ENCODE measurements around the gene KLHL13. TPM values are rescaled to one million over a fixed set of nuclear protein-coding genes. Genes with fewer than 3 reads are reported as not detected.
"Not testable (repeated sequence)": the region's sequence is repeated elsewhere in the genome, so short reads cannot be mapped to it uniquely, and the experiment has no call there.

KLHL13 gene, protein sequence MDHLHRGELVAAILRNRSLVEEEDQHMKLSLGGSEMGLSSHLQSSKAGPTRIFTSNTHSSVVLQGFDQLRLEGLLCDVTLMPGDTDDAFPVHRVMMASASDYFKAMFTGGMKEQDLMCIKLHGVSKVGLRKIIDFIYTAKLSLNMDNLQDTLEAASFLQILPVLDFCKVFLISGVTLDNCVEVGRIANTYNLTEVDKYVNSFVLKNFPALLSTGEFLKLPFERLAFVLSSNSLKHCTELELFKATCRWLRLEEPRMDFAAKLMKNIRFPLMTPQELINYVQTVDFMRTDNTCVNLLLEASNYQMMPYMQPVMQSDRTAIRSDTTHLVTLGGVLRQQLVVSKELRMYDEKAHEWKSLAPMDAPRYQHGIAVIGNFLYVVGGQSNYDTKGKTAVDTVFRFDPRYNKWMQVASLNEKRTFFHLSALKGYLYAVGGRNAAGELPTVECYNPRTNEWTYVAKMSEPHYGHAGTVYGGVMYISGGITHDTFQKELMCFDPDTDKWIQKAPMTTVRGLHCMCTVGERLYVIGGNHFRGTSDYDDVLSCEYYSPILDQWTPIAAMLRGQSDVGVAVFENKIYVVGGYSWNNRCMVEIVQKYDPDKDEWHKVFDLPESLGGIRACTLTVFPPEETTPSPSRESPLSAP
- 85.8 TPM for total RNA-seq
- polyA plus RNA-seq, result 21.5 TPM

DNA sequence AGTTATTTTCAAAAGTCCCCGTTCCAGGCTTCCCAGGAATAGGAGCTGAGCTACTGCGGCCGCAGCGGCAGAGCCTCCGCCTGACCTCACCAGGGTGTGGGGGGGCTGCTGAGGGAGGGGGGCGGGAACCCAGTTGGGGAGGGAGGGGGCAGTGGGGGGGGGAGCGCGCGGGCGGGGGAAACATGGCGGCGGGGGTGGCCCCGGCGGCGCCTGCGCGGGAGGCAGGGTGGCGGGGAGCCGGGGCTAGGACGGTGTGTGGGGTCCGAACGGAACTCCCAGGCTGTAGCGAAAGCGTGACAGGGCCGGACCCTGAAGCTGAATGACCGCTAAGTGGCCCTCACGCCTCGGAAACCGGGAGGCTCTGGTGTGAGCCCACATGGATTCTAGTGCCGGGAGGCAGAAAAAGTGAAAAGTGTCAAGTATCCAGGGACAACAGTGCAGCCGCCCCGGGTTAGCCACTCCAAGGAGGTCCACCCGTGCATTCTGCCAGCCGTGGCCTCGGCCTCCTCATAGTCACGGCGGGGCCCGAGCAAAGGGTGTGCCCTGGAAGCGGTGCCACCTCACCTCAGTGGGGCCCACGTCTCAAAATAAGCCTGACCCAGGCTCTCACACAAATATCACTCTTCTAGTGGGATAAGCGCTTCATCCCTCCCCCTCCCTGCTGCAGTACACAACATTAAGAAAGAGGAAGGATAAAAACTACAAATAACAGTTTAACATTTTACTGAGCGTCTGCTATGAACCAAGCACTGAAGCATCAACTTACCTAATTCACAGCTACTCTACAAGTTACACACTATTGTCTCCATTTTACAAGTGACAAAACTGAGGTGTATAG lies at the start of gene KLHL13:
Gene KLHL13, minus strand, starts transcription at position 98 of the 838 bp plus-strand sequence. CDS start 88,337 bp downstream, outside the sequence.
- WGBS, result under 1% methylated on average over 33 of the region's 42 CpGs
- Histone ChIP-seq H3K4me3 (ENCODE audit: low read depth, low read length) (peak within 1 kb of the TSS; percentile 52), H3K27ac (ENCODE audit: low read depth) (peak within 1 kb of the TSS; percentile 79), H3K4me1 (ENCODE audit: insufficient read depth) (no peaks in the 10 kb centered on the region), H3K36me3 (ENCODE audit: insufficient read depth) (no peaks in the 10 kb centered on the region)
- DNase-seq (ENCODE audit: extremely low spot score), result no peak

GRCh38 chrX:118164138-118164537 lies 47.5 kb upstream of the KLHL13 start:
- 81% methylated on average over 1 of the region's 1 CpG for WGBS
- H3K4me3 ChIP-seq (ENCODE audit: low read depth, low read length), result no peak overlapping the region
- DNase-seq (ENCODE audit: extremely low spot score), result no peak
- no peaks in the 10 kb centered on the region for H3K36me3 ChIP-seq (ENCODE audit: insufficient read depth)
- H3K4me1 ChIP-seq (ENCODE audit: insufficient read depth), result no peaks in the 10 kb centered on the region
- H3K27ac ChIP-seq (ENCODE audit: low read depth), result no peak overlapping the region

- Histone ChIP-seq H3K27ac (ENCODE audit: low read depth) (no peak overlapping the region), H3K4me1 (ENCODE audit: insufficient read depth) (no peaks in the 10 kb centered on the region), H3K4me3 (ENCODE audit: low read depth, low read length) (no peak overlapping the region), H3K36me3 (ENCODE audit: insufficient read depth) (no peaks in the 10 kb centered on the region)
- no peak for DNase-seq (ENCODE audit: extremely low spot score)
- WGBS, result 95% methylated on average over 7 of the region's 7 CpGs
These were observed 40.5 kb upstream of the KLHL13 start for GRCh38 chrX:118156953-118157608.

DNA sequence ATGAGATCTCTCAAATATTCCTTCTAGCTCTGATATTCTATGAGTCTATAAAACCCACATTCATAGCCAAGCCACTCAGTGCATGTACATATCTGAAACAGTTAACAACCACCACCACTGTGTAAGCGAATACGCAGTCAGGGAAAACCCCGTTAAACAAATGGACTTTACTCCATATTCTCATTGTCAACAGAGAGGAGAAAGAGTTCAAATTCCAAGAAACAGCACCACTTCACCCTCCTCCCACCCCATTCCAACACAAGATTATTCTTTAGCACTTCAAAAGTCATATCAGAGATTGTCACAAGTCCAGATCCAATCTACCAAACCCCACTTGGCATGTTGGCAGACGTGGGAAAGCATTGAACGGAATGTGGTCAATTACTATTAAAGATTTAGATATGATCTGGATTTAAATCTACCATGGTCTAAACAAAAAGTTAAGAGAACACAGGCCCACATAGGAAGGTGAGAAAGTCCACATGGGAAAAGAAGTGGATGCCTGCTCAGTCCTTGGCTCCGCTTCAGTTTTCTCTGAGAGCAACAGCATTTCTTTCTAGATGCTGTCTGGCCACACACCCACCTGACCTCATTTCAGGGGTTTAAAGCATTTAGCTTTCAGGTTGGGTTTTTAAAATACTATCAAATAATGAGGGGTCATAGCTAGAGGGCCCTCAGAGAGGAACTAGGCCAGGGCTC lies 39.8 kb upstream of the KLHL13 start:
- no peak for DNase-seq (ENCODE audit: extremely low spot score)
- WGBS, result 87% methylated on average over 6 of the region's 6 CpGs
- H3K4me1 ChIP-seq (ENCODE audit: insufficient read depth), result no peaks in the 10 kb centered on the region
- H3K36me3 ChIP-seq (ENCODE audit: insufficient read depth), result no peaks in the 10 kb centered on the region
- H3K27ac ChIP-seq (ENCODE audit: low read depth), result no peak overlapping the region
- no peak overlapping the region for H3K4me3 ChIP-seq (ENCODE audit: low read depth, low read length)

DNA sequence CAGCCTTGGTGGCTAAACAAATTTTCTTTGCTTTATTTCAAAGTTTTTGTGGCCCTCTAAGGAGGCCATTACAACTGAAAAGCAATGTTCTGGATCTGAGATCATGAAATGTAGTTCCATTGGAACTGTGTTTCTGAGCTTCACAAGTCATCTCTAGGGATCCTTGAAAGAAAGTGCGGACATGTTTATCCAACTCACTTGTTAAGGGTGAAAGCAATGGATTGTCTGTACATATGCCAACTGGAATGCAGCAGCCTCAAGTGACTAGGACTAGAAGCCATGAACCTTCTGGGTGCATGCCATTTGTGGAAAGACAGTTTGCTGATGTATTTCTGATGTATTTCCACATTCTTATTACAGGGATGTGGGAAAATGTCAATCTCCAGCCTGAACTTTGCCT lies 36.7 kb upstream of the KLHL13 start:
- no peaks in the 10 kb centered on the region for H3K4me1 ChIP-seq (ENCODE audit: insufficient read depth)
- 85% methylated on average over 1 of the region's 1 CpG for WGBS
- no peak overlapping the region for H3K27ac ChIP-seq (ENCODE audit: low read depth)
- H3K36me3 ChIP-seq (ENCODE audit: insufficient read depth), result no peaks in the 10 kb centered on the region
- H3K4me3 ChIP-seq (ENCODE audit: low read depth, low read length), result no peak overlapping the region
- no peak for DNase-seq (ENCODE audit: extremely low spot score)

DNA sequence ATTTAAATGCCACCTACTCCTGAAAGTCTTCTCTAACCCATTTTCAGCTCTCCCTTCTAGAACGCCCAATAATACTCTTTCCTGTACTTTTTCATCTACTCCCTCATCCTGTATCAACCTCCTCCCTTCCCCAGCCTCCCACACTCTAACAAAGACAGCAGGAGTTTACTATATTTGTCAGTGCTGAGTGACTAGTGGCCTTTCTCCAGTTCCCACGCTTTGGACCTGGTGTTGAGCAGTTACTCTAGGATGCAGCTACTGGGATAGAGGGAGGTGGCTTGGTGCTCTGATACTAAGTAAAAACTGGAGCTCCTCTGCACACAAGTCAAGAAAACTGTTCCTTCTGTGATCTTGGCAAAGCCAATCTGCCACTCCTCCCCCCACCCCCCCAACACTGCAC lies 36.1 kb upstream of the KLHL13 start:
- Histone ChIP-seq H3K4me3 (ENCODE audit: low read depth, low read length) (no peak overlapping the region), H3K27ac (ENCODE audit: low read depth) (no peak overlapping the region), H3K36me3 (ENCODE audit: insufficient read depth) (no peaks in the 10 kb centered on the region), H3K4me1 (ENCODE audit: insufficient read depth) (no peaks in the 10 kb centered on the region)
- 73% methylated on average over 2 of the region's 2 CpGs for WGBS
- no peak for DNase-seq (ENCODE audit: extremely low spot score)

GRCh38 chrX:118148737-118149136 lies 32.1 kb upstream of the KLHL13 start:
- Histone ChIP-seq H3K4me1 (ENCODE audit: insufficient read depth) (no peaks in the 10 kb centered on the region), H3K36me3 (ENCODE audit: insufficient read depth) (no peaks in the 10 kb centered on the region), H3K27ac (ENCODE audit: low read depth) (no peak overlapping the region), H3K4me3 (ENCODE audit: low read depth, low read length) (no peak overlapping the region)
- WGBS, result 88% methylated on average over 1 of the region's 1 CpG
- no peak for DNase-seq (ENCODE audit: extremely low spot score)

- 100% methylated on average over 3 of the region's 3 CpGs for WGBS
- H3K27ac ChIP-seq (ENCODE audit: low read depth); DNase-seq (ENCODE audit: extremely low spot score); H3K4me1 ChIP-seq (ENCODE audit: insufficient read depth); H3K4me3 ChIP-seq (ENCODE audit: low read depth, low read length); H3K36me3 ChIP-seq (ENCODE audit: insufficient read depth): not testable (repeated sequence)
These were observed 31.2 kb upstream of the KLHL13 start for GRCh38 chrX:118147771-118148170.

- no peak for DNase-seq (ENCODE audit: extremely low spot score)
- WGBS, result 53% methylated on average over 3 of the region's 3 CpGs
These were observed 27.0 kb upstream of the KLHL13 start for GRCh38 chrX:118143578-118143977.

GRCh38 chrX:118131336-118131735 lies 14.7 kb upstream of the KLHL13 start:
- Histone ChIP-seq H3K4me3 (ENCODE audit: low read depth, low read length) (no peak overlapping the region), H3K36me3 (ENCODE audit: insufficient read depth) (no peaks in the 10 kb centered on the region), H3K4me1 (ENCODE audit: insufficient read depth) (no peaks in the 10 kb centered on the region), H3K27ac (ENCODE audit: low read depth) (no peak overlapping the region)
- no peak for DNase-seq (ENCODE audit: extremely low spot score)
- 90% methylated on average over 3 of the region's 3 CpGs for WGBS

More at GRCh38 chrX:118143578-118143977, 27.0 kb upstream of the KLHL13 start:
- Histone ChIP-seq H3K4me3 (ENCODE audit: low read depth, low read length) (no peak overlapping the region), H3K27ac (ENCODE audit: low read depth) (no peak overlapping the region), H3K36me3 (ENCODE audit: insufficient read depth) (no peaks in the 10 kb centered on the region), H3K4me1 (ENCODE audit: insufficient read depth) (no peaks in the 10 kb centered on the region)

GRCh38 chrX:118129681-118130080 lies 13.1 kb upstream of the KLHL13 start:
- no peak for DNase-seq (ENCODE audit: extremely low spot score)
- Histone ChIP-seq H3K36me3 (ENCODE audit: insufficient read depth) (no peaks in the 10 kb centered on the region), H3K27ac (ENCODE audit: low read depth) (no peak overlapping the region), H3K4me3 (ENCODE audit: low read depth, low read length) (no peak overlapping the region), H3K4me1 (ENCODE audit: insufficient read depth) (no peaks in the 10 kb centered on the region)

DNA sequence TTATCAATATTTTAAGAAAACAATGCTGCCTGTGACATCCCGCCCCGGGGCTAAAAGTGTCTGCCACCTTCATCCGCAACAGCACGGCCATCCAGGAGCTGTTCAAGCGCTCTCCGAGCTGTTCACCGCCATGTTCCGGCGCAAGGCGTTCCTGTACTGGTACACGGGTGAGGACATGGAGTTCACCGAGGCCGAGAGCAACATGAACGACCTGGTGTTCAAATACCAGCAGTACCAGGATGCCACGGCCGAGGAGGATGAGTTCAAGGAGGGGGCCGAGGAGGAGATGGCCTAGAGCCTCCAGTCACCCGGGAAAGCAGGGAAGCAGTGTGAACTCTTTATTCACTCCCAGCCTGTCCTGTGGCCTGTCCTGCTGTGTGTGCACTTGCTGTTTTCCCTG lies 12.1 kb upstream of the KLHL13 start:
- 95% methylated on average over 18 of the region's 18 CpGs for WGBS

DNA sequence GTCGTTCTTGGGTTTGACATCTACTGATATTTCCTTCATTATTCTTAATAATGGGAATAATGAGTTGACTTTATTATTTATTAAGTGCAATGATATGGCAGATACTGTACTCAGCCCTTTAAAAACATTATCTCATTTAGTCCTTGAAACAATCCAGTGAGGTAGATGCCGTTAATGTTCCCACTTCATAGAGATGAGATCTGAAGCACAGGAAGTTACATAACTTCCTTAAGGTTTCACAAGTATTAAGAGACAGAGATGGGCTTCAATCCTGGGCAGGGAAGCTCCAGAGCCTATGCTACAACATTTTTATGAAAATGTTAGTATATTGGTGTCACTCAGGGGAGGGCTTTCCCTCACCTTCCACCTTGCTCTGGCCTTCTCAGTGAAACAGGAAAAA lies 9.7 kb upstream of the KLHL13 start:
- WGBS, result 83% methylated on average over 2 of the region's 2 CpGs
- Histone ChIP-seq H3K27ac (ENCODE audit: low read depth) (no peak overlapping the region), H3K36me3 (ENCODE audit: insufficient read depth) (no peaks in the 10 kb centered on the region), H3K4me3 (ENCODE audit: low read depth, low read length) (no peak overlapping the region), H3K4me1 (ENCODE audit: insufficient read depth) (no peaks in the 10 kb centered on the region)
- no peak for DNase-seq (ENCODE audit: extremely low spot score)

More for the DNA sequence above, 12.1 kb upstream of the KLHL13 start:
- Histone ChIP-seq H3K4me1 (ENCODE audit: insufficient read depth) (no peaks in the 10 kb centered on the region), H3K36me3 (ENCODE audit: insufficient read depth) (no peaks in the 10 kb centered on the region), H3K27ac (ENCODE audit: low read depth) (no peak overlapping the region), H3K4me3 (ENCODE audit: low read depth, low read length) (no peak overlapping the region)
- no peak for DNase-seq (ENCODE audit: extremely low spot score)

Data from urinary bladder (tissue), 4 donors.